OCI-LY1 (cell line): ENCODE results near the gene EFNA3.

ENCODE experiments used
- H2AFZ ChIP-seq: fragments of 200-600 bp; sonication (generic), shearing (Covaris generic); 2 replicates; pipeline ENCODE4 v1.6.0; 2014; ENCODE audit warnings: antibody characterized with exemption, mild to moderate bottlenecking, low read length
- H3F3A ChIP-seq: fragments of 200-600 bp; sonication (generic), shearing (Covaris generic); 2 replicates; pipeline ENCODE4 v1.6.0; 2014; ENCODE audit warnings: mild to moderate bottlenecking, antibody characterized with exemption, low read length, moderate library complexity; ENCODE audit not compliant: insufficient read depth
- H3K27ac ChIP-seq: fragments of 200-600 bp; sonication (generic); 2 replicates; pipeline ENCODE4 v1.5.1; 2014; ENCODE audit warnings: low read length, mixed run types, mild to moderate bottlenecking, low read depth; ENCODE audit not compliant: poor library complexity, severe bottlenecking
- H3K27me3 ChIP-seq: fragments of 200-600 bp; sonication (generic); 2 replicates; pipeline ENCODE4 v1.6.0; 2014; ENCODE audit warnings: antibody characterized with exemption, mild to moderate bottlenecking, low read length, moderate library complexity; ENCODE audit not compliant: insufficient read depth
- H3K36me3 ChIP-seq: fragments of 200-600 bp; sonication (generic); 2 replicates; pipeline ENCODE4 v1.6.1; 2014; ENCODE audit warnings: mild to moderate bottlenecking, antibody characterized with exemption, low read length, moderate library complexity, mixed read lengths; ENCODE audit not compliant: insufficient read depth
- H3K4me1 ChIP-seq: fragments of 200-600 bp; sonication (generic); 2 replicates; pipeline ENCODE4 v1.5.1; 2014; ENCODE audit warnings: mild to moderate bottlenecking, low read length, moderate library complexity; ENCODE audit not compliant: insufficient read depth, severe bottlenecking
- H3K4me2 ChIP-seq: fragments of 200-600 bp; sonication (generic), shearing (Covaris generic); 2 replicates; pipeline ENCODE4 v1.6.1; 2014; ENCODE audit warnings: low read length
- H3K4me3 ChIP-seq: fragments of 200-600 bp; sonication (generic); 2 replicates; pipeline ENCODE4 v1.5.1; 2014; ENCODE audit warnings: low read length, low read depth, mild to moderate bottlenecking, mixed read lengths; ENCODE audit not compliant: poor library complexity, severe bottlenecking
- H3K79me2 ChIP-seq: fragments of 200-600 bp; shearing (Covaris generic); 2 replicates; pipeline ENCODE4 v1.6.1; 2016; ENCODE audit warnings: mixed run types, low read length, mixed read lengths; ENCODE audit not compliant: insufficient read depth
- H3K9ac ChIP-seq: fragments of 200-600 bp; sonication (generic), shearing (Covaris generic); 2 replicates; pipeline ENCODE4 v1.6.1; 2014; ENCODE audit warnings: mild to moderate bottlenecking, low read length, mixed read lengths
- H3K9me2 ChIP-seq: fragments of 200-600 bp; sonication (generic), shearing (Covaris generic); 2 replicates; pipeline ENCODE4 v1.6.1; 2014; ENCODE audit warnings: low read depth, mild to moderate bottlenecking, low read length, mixed read lengths
- H3K9me3 ChIP-seq: fragments of 200-600 bp; shearing (Covaris generic); 2 replicates; pipeline ENCODE4 v1.6.1; 2014; ENCODE audit warnings: low read length, mixed read lengths
- H4K20me1 ChIP-seq: fragments of 200-600 bp; sonication (generic), shearing (Covaris generic); 2 replicates; pipeline ENCODE4 v1.6.0; 2016; ENCODE audit warnings: mild to moderate bottlenecking, low read length; ENCODE audit not compliant: insufficient read depth
- CTCF ChIP-seq: fragments of 200-600 bp; sonication (generic), shearing (Covaris generic); IDR thresholded peaks from 2 replicates; pipeline ENCODE4 v1.5.1; 2017; ENCODE audit warnings: mild to moderate bottlenecking, antibody characterized with exemption, low read length, moderate library complexity, mixed read lengths
- EZH2 ChIP-seq: fragments of 200-600 bp; sonication (generic), shearing (Covaris generic); IDR thresholded peaks from 2 replicates; pipeline ENCODE4 v1.8.0; 2017; ENCODE audit warnings: borderline replicate concordance, mixed run types, mild to moderate bottlenecking, antibody characterized with exemption, low read length, moderate library complexity, mixed read lengths

EFNA3 gene

GRCh38 chr1:155079487-155080311 is 1.1 kb downstream of the EFNA3 start:
- H3K79me2 ChIP-seq, result no peaks in the 10 kb centered on the region
- H3K9ac ChIP-seq, result no peak overlapping the region; the same call in 1 of the 2 replicates
- H3K9me2 ChIP-seq, result no peaks in the 10 kb centered on the region
- H2AFZ ChIP-seq, result no peak overlapping the region
- no peaks in the 10 kb centered on the region for H3K36me3 ChIP-seq
- H3K4me3 ChIP-seq, result peak overlapping the region; percentile 52
- H3F3A ChIP-seq, result no peaks in the 10 kb centered on the region
- no peak overlapping the region for H3K27ac ChIP-seq
- H4K20me1 ChIP-seq, result no peaks in the 10 kb centered on the region
- H3K27me3 ChIP-seq, result peaks cover 6% of the 10 kb centered on the region; the same call in 1 of the 2 replicates
- no peaks in the 10 kb centered on the region for H3K9me3 ChIP-seq
- peak overlapping the region; percentile 59 for H3K4me2 ChIP-seq
- no peak for TF ChIP-seq EZH2
- no peak for TF ChIP-seq CTCF
- H3K4me1 ChIP-seq, result peaks cover 50% of the 10 kb centered on the region

- H3K9me3 ChIP-seq, result no peaks in the 10 kb centered on the region
- no peaks in the 10 kb centered on the region for H3K9me2 ChIP-seq
- no peaks in the 10 kb centered on the region for H3K79me2 ChIP-seq
- no peak for TF ChIP-seq EZH2
- TF ChIP-seq CTCF, result no peak
- H4K20me1 ChIP-seq, result no peaks in the 10 kb centered on the region
- peak overlapping the region; percentile 59 for H3K4me2 ChIP-seq
- peak overlapping the region; percentile 26; the same call in 1 of the 2 replicates for H3K9ac ChIP-seq
- H3K36me3 ChIP-seq, result no peaks in the 10 kb centered on the region
- H3K4me1 ChIP-seq, result peaks cover 53% of the 10 kb centered on the region
- no peak overlapping the region for H2AFZ ChIP-seq
- H3K4me3 ChIP-seq, result peak overlapping the region; percentile 52
- H3F3A ChIP-seq, result no peaks in the 10 kb centered on the region
- H3K27ac ChIP-seq, result no peak overlapping the region
- H3K27me3 ChIP-seq, result peaks cover 6% of the 10 kb centered on the region; the same call in 1 of the 2 replicates
Measured at GRCh38 chr1:155080312-155081228, 1.9 kb downstream of the EFNA3 start.

- H2AFZ ChIP-seq, result no peak overlapping the region
- no peaks in the 10 kb centered on the region for H4K20me1 ChIP-seq
- H3K4me3 ChIP-seq, result peak overlapping the region; percentile 52
- TF ChIP-seq CTCF, result no peak
- TF ChIP-seq EZH2, result 0 out of 2 replicates have a peak, but pooled peaks have one; percentile 60
- H3K9ac ChIP-seq, result peak overlapping the region; percentile 7; the same call in 1 of the 2 replicates
- H3F3A ChIP-seq, result no peaks in the 10 kb centered on the region
- H3K9me3 ChIP-seq, result no peaks in the 10 kb centered on the region
- H3K27me3 ChIP-seq, result peaks cover 6% of the 10 kb centered on the region; the same call in 1 of the 2 replicates
- H3K9me2 ChIP-seq, result no peaks in the 10 kb centered on the region
- H3K4me2 ChIP-seq, result peak overlapping the region; percentile 59
- H3K4me1 ChIP-seq, result peaks cover 63% of the 10 kb centered on the region
- no peaks in the 10 kb centered on the region for H3K36me3 ChIP-seq
- H3K27ac ChIP-seq, result no peak overlapping the region
- H3K79me2 ChIP-seq, result no peaks in the 10 kb centered on the region
Measured at GRCh38 chr1:155081472-155082300, 3.0 kb downstream of the EFNA3 start.
